Activated T-helper 2 cell treated with anti-CD3 and anti-CD28 coated beads, Interferon-gamma antibody, Interleukin-2, Interleukin-4, amounts not matched to agents 10 μg/mL and 5 μg/mL and 100 μg/mL, durations not matched to agents 14 hours and 24 hours and 36 hours (primary cell): ENCODE data around the gene TRNP1. TPM values are rescaled to one million over a fixed set of nuclear protein-coding genes. Genes with fewer than 3 reads are reported as not detected.

Source experiments
- DNase-seq: peaks from one replicate; pipeline ENCODE4 v3.0.0; 2021; ENCODE audit warnings: low spot score
- H3K27ac Mint-ChIP-seq: one replicate; pipeline ENCODE4 v1.8.0; 2021; ENCODE audit warnings: mixed read lengths
- H3K27me3 Mint-ChIP-seq: one replicate; pipeline ENCODE4 v1.8.0; 2021; ENCODE audit warnings: low read depth, mixed read lengths
- H3K36me3 Mint-ChIP-seq: one replicate; pipeline ENCODE4 v1.8.0; 2021; ENCODE audit warnings: low read depth, mixed read lengths
- H3K4me1 Mint-ChIP-seq: one replicate; pipeline ENCODE4 v1.8.0; 2021; ENCODE audit warnings: low read depth, mixed read lengths
- H3K4me3 Mint-ChIP-seq: one replicate; pipeline ENCODE4 v1.8.0; 2021; ENCODE audit warnings: low read depth, mild to moderate bottlenecking, moderate library complexity, mixed read lengths
- H3K9me3 Mint-ChIP-seq: one replicate; pipeline ENCODE4 v1.8.0; 2021; ENCODE audit warnings: mixed read lengths
- intact Hi-C: fragments of 100-400 bp; cut with micrococcal nuclease; formaldehyde crosslinking; loops from one replicate; pipeline ENCODE4 v1.15.1; 2023
- total RNA-seq: library from RNA; stranded (reverse); gene quantifications from 2 replicates; pipeline ENCODE4 v1.2.3, GENCODE V29; 2022

TRNP1 gene
- total RNA-seq, 1 donor from 2014 or later, result 0.89 TPM

- H3K4me1 Mint-ChIP-seq, result peaks cover 5% of the 10 kb centered on the region
- intact Hi-C loops, result no loop called here
Observed at GRCh38 chr1:26999440-26999987, 6.0 kb downstream of the TRNP1 start.

GRCh38 chr1:27000090-27000816 is 6.8 kb downstream of the TRNP1 start:
- Mint-ChIP-seq H3K4me1 (peaks cover 5% of the 10 kb centered on the region), H3K9me3 (no peaks in the 10 kb centered on the region), H3K4me3 (no peak overlapping the region), H3K36me3 (no peaks in the 10 kb centered on the region), H3K27me3 (peaks cover 23% of the 10 kb centered on the region), H3K27ac (no peak overlapping the region)
- DNase-seq, result no peak
- intact Hi-C loops, result no loop called here

More at GRCh38 chr1:26999440-26999987, 6.0 kb downstream of the TRNP1 start:
- Mint-ChIP-seq H3K4me3 (no peak overlapping the region), H3K36me3 (no peaks in the 10 kb centered on the region), H3K9me3 (no peaks in the 10 kb centered on the region), H3K27me3 (peaks cover 30% of the 10 kb centered on the region), H3K27ac (no peak overlapping the region)
- no peak for DNase-seq

GRCh38 chr1:27000817-27001460 is 7.4 kb downstream of the TRNP1 start:
- peaks cover 5% of the 10 kb centered on the region for H3K4me1 Mint-ChIP-seq
- H3K27ac Mint-ChIP-seq, result no peak overlapping the region
- no peaks in the 10 kb centered on the region for H3K36me3 Mint-ChIP-seq
- H3K27me3 Mint-ChIP-seq, result peaks cover 16% of the 10 kb centered on the region
- no peaks in the 10 kb centered on the region for H3K9me3 Mint-ChIP-seq
- intact Hi-C loops, result no loop called here
- no peak for DNase-seq
- no peak overlapping the region for H3K4me3 Mint-ChIP-seq

- H3K4me1 Mint-ChIP-seq, result peaks cover 5% of the 10 kb centered on the region
- no peak overlapping the region for H3K4me3 Mint-ChIP-seq
- no peak for DNase-seq
- peaks cover 8% of the 10 kb centered on the region for H3K27me3 Mint-ChIP-seq
- no peak overlapping the region for H3K27ac Mint-ChIP-seq
- H3K9me3 Mint-ChIP-seq, result no peaks in the 10 kb centered on the region
- intact Hi-C loops, result no loop called here
- H3K36me3 Mint-ChIP-seq, result no peaks in the 10 kb centered on the region
Observed at GRCh38 chr1:27001570-27002360, 8.3 kb downstream of the TRNP1 start.

GRCh38 chr1:27003745-27004470 is 10.4 kb downstream of the TRNP1 start:
- H3K27ac Mint-ChIP-seq, result no peak overlapping the region
- DNase-seq, result no peak
- H3K9me3 Mint-ChIP-seq, result no peaks in the 10 kb centered on the region
- no peaks in the 10 kb centered on the region for H3K36me3 Mint-ChIP-seq
- no peaks in the 10 kb centered on the region for H3K4me1 Mint-ChIP-seq
- intact Hi-C loops, result no loop called here
- peaks cover 1% of the 10 kb centered on the region for H3K27me3 Mint-ChIP-seq
- H3K4me3 Mint-ChIP-seq, result no peak overlapping the region

- intact Hi-C loops, result no loop called here
- H3K4me3 Mint-ChIP-seq, result no peak overlapping the region
- H3K27ac Mint-ChIP-seq, result no peak overlapping the region
- no peak for DNase-seq
- peaks cover 1% of the 10 kb centered on the region for H3K27me3 Mint-ChIP-seq
- no peaks in the 10 kb centered on the region for H3K9me3 Mint-ChIP-seq
- no peaks in the 10 kb centered on the region for H3K36me3 Mint-ChIP-seq
- H3K4me1 Mint-ChIP-seq, result no peaks in the 10 kb centered on the region
Observed at GRCh38 chr1:27004471-27005165, 11.1 kb downstream of the TRNP1 start.

- Mint-ChIP-seq H3K27ac (no peak overlapping the region), H3K4me3 (no peak overlapping the region), H3K9me3 (no peaks in the 10 kb centered on the region), H3K27me3 (peaks cover 4% of the 10 kb centered on the region), H3K36me3 (no peaks in the 10 kb centered on the region), H3K4me1 (no peaks in the 10 kb centered on the region)
- intact Hi-C loops, result no loop called here
- DNase-seq, result no peak
Observed at GRCh38 chr1:27005166-27005530, 11.7 kb downstream of the TRNP1 start.

GRCh38 chr1:27005648-27006496 is 12.4 kb downstream of the TRNP1 start:
- Mint-ChIP-seq H3K36me3 (no peaks in the 10 kb centered on the region), H3K9me3 (no peaks in the 10 kb centered on the region)

GRCh38 chr1:27006683-27007082 is 13.2 kb downstream of the TRNP1 start:
- H3K27me3 Mint-ChIP-seq, result peaks cover 11% of the 10 kb centered on the region
- no peaks in the 10 kb centered on the region for H3K36me3 Mint-ChIP-seq
- no peak overlapping the region for H3K4me3 Mint-ChIP-seq
- intact Hi-C loops, result no loop called here
- no peak overlapping the region for H3K27ac Mint-ChIP-seq
- no peaks in the 10 kb centered on the region for H3K4me1 Mint-ChIP-seq
- no peaks in the 10 kb centered on the region for H3K9me3 Mint-ChIP-seq
- DNase-seq, result no peak

More at GRCh38 chr1:27005648-27006496, 12.4 kb downstream of the TRNP1 start:
- DNase-seq, result no peak
- intact Hi-C loops, result no loop called here
- Mint-ChIP-seq H3K4me3 (no peak overlapping the region), H3K4me1 (no peaks in the 10 kb centered on the region), H3K27ac (no peak overlapping the region), H3K27me3 (peaks cover 5% of the 10 kb centered on the region)

- peaks cover 2% of the 10 kb centered on the region for H3K4me1 Mint-ChIP-seq
- H3K27me3 Mint-ChIP-seq, result peaks cover 20% of the 10 kb centered on the region
- no peaks in the 10 kb centered on the region for H3K36me3 Mint-ChIP-seq
- no peaks in the 10 kb centered on the region for H3K9me3 Mint-ChIP-seq
- H3K27ac Mint-ChIP-seq, result no peak overlapping the region
- intact Hi-C loops, result no loop called here
- DNase-seq, result no peak
- H3K4me3 Mint-ChIP-seq, result no peak overlapping the region
Observed at GRCh38 chr1:27007909-27008582, 14.6 kb downstream of the TRNP1 start.

- intact Hi-C loops, result no loop called here
- H3K4me1 Mint-ChIP-seq, result peaks cover 2% of the 10 kb centered on the region
- H3K9me3 Mint-ChIP-seq, result no peaks in the 10 kb centered on the region
- peaks cover 24% of the 10 kb centered on the region for H3K27me3 Mint-ChIP-seq
- no peak overlapping the region for H3K4me3 Mint-ChIP-seq
- no peak for DNase-seq
- no peak overlapping the region for H3K27ac Mint-ChIP-seq
- no peaks in the 10 kb centered on the region for H3K36me3 Mint-ChIP-seq
Observed at GRCh38 chr1:27009601-27010197, 16.2 kb downstream of the TRNP1 start.
